OCI-LY7 (cell line): ENCODE measurements around the gene MRPL19. TPM values are rescaled to one million over a fixed set of nuclear protein-coding genes. Genes with fewer than 3 reads are reported as not detected.
"Not testable (repeated sequence)": the region's sequence is repeated elsewhere in the genome, so short reads cannot be mapped to it uniquely, and the experiment has no call there.

Experiments used
- BruUV-seq: library from RNA; stranded (reverse); fragments of 400-500 nt; replicated peaks from 2 replicates; lab custom pipeline; 2021; lab: Mats Ljungman, UMichigan
- CTCF ChIA-PET: fragments of 300-600 bp; sonication (Branson Sonifier 250); formaldehyde crosslinking; loops from one replicate; lab custom pipeline; 2022; ENCODE audit warnings: antibody characterized with exemption; ENCODE audit not compliant: unreplicated experiment; lab: Charles Lee
- POLR2A ChIA-PET: fragments of 300-600 bp; sonication (Branson Sonifier 250); formaldehyde crosslinking; loops from one replicate; lab custom pipeline; 2022; ENCODE audit warnings: antibody characterized with exemption; lab: Charles Lee
- DNase-seq: peaks from one replicate; pipeline ENCODE4 v3.0.0-alpha.2; 2015; ENCODE audit warnings: low spot score
- H2AFZ ChIP-seq: fragments of 200-600 bp; sonication (generic), shearing (Covaris generic); 2 replicates; pipeline ENCODE4 v1.6.1; 2014; ENCODE audit warnings: mild to moderate bottlenecking, antibody characterized with exemption, low read length, moderate library complexity
- H3K27ac ChIP-seq: fragments of 200-600 bp; sonication (generic); 2 replicates; pipeline ENCODE4 v1.5.1; 2014; ENCODE audit warnings: mixed run types, low read depth, mild to moderate bottlenecking, moderate library complexity, low read length, inconsistent platforms; ENCODE audit not compliant: poor library complexity, severe bottlenecking
- H3K36me3 ChIP-seq: fragments of 200-600 bp; sonication (generic); 2 replicates; pipeline ENCODE4 v1.6.1; 2014; ENCODE audit warnings: mild to moderate bottlenecking, antibody characterized with exemption, low read length, moderate library complexity, mixed read lengths; ENCODE audit not compliant: insufficient read depth
- H3K4me1 ChIP-seq: fragments of 200-600 bp; sonication (generic); 2 replicates; pipeline ENCODE4 v1.5.1; 2014; ENCODE audit warnings: mild to moderate bottlenecking, low read length; ENCODE audit not compliant: insufficient read depth, poor library complexity, severe bottlenecking
- H3K4me2 ChIP-seq: fragments of 200-600 bp; sonication (generic); 2 replicates; pipeline ENCODE4 v1.6.1; 2014; ENCODE audit warnings: mild to moderate bottlenecking, low read length
- H3K4me3 ChIP-seq: fragments of 200-600 bp; sonication (generic); 2 replicates; pipeline ENCODE4 v1.5.1; 2014; ENCODE audit warnings: mild to moderate bottlenecking, low read depth, low read length; ENCODE audit not compliant: poor library complexity, severe bottlenecking
- H3K79me2 ChIP-seq: fragments of 200-600 bp; sonication (generic); 2 replicates; pipeline ENCODE4 v1.6.1; 2016; ENCODE audit warnings: low read depth, mild to moderate bottlenecking, low read length, moderate library complexity, mixed read lengths; ENCODE audit not compliant: insufficient read depth
- H3K9me2 ChIP-seq: fragments of 200-600 bp; sonication (generic); 2 replicates; pipeline ENCODE4 v1.6.1; 2016; ENCODE audit warnings: mild to moderate bottlenecking, low read length, mixed read lengths; ENCODE audit not compliant: insufficient read depth
- H3K9me3 ChIP-seq: fragments of 200-600 bp; sonication (generic); 2 replicates; pipeline ENCODE4 v1.6.1; 2014; ENCODE audit warnings: mild to moderate bottlenecking, mixed run types, low read length, mixed read lengths
- H4K20me1 ChIP-seq: fragments of 200-600 bp; sonication (generic); 2 replicates; pipeline ENCODE4 v1.6.1; 2014; ENCODE audit warnings: mild to moderate bottlenecking, antibody characterized with exemption, low read length, moderate library complexity, mixed read lengths; ENCODE audit not compliant: insufficient read depth
- EZH2phosphoT487 ChIP-seq: fragments of 200-600 bp; sonication (generic); IDR thresholded peaks from 2 replicates; pipeline ENCODE4 v1.6.1; 2018; ENCODE audit warnings: low read depth, borderline replicate concordance, mild to moderate bottlenecking, mixed run types, antibody characterized with exemption, low read length, moderate library complexity, mixed read lengths
- intact Hi-C: fragments of 100-400 bp; cut with micrococcal nuclease; formaldehyde crosslinking; loops from one replicate; pipeline ENCODE4 v1.10.0; 2022; ENCODE audit not compliant: unreplicated experiment
- total RNA-seq, 2 experiments: library from RNA; depleted of rRNA in 1 of 2; stranded (reverse); fragments of >200 nt in 1 of 2; shearing (Covaris generic) in 1 of 2; gene quantifications; 2 replicates each; pipeline ENCODE4 v1.2.3, GENCODE V29; 2014 to 2022
- TF ChIP-seq, protein P1 (sequence below): fragments of 200-600 bp; sonication (generic); conservative IDR thresholded peaks from 2 replicates; pipeline ENCODE4 v1.5.1; 2014; ENCODE audit warnings: mild to moderate bottlenecking, antibody characterized with exemption, low read length, moderate library complexity, mixed read lengths

The MRPL19 gene
- total RNA-seq, 2 experiments from 2014 or later = 42.6 to 52.7 TPM

DNA sequence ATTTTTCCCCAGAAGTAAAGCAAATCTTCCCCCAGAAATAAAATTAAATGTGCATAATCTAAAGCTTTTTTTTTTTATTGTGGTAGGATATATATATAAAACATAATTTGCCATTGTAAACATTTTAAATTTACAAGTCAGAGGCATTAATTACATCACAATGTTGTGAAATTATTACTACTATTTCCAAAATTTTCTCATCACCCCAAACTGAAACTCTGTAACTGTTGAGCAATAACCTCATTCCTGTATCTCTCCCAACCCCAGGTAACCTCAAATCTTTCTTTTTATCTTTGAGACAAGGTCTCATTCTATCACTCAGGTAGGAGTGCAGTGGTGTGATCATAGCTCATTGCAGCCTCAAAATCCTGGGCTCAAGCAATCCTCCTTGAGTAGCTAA lies 11.2 kb downstream of the MRPL19 start:
- DNase-seq = no peak
- H3K27ac ChIP-seq = no peak overlapping the region
- no peaks in the 10 kb centered on the region for H3K9me3 ChIP-seq
- ChIA-PET CTCF (no interaction called here), POLR2A (interaction anchor here (0.7 to 2.2 kb wide), 8 partner anchors 9 to 72 kb away, joined by 3 to 6 read pairs (median 4); partner anchors contain the start of gene MRPL19)
- BruUV-seq = no TSS peak
- H3K36me3 ChIP-seq = peaks cover 99% of the 10 kb centered on the region
- H3K9me2 ChIP-seq = no peaks in the 10 kb centered on the region
- H3K79me2 ChIP-seq = no peaks in the 10 kb centered on the region; the same call in 1 of the 2 replicates
- TF ChIP-seq EZH2phosphoT487 = no peak
- TF ChIP-seq, protein P1, sequence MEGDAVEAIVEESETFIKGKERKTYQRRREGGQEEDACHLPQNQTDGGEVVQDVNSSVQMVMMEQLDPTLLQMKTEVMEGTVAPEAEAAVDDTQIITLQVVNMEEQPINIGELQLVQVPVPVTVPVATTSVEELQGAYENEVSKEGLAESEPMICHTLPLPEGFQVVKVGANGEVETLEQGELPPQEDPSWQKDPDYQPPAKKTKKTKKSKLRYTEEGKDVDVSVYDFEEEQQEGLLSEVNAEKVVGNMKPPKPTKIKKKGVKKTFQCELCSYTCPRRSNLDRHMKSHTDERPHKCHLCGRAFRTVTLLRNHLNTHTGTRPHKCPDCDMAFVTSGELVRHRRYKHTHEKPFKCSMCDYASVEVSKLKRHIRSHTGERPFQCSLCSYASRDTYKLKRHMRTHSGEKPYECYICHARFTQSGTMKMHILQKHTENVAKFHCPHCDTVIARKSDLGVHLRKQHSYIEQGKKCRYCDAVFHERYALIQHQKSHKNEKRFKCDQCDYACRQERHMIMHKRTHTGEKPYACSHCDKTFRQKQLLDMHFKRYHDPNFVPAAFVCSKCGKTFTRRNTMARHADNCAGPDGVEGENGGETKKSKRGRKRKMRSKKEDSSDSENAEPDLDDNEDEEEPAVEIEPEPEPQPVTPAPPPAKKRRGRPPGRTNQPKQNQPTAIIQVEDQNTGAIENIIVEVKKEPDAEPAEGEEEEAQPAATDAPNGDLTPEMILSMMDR = no peak
- no peak overlapping the region for H3K4me3 ChIP-seq
- no peaks in the 10 kb centered on the region for H3K4me1 ChIP-seq
- no peaks in the 10 kb centered on the region for H4K20me1 ChIP-seq
- intact Hi-C loops = no loop called here
- no peak overlapping the region for H2AFZ ChIP-seq
- no peak overlapping the region for H3K4me2 ChIP-seq

DNA sequence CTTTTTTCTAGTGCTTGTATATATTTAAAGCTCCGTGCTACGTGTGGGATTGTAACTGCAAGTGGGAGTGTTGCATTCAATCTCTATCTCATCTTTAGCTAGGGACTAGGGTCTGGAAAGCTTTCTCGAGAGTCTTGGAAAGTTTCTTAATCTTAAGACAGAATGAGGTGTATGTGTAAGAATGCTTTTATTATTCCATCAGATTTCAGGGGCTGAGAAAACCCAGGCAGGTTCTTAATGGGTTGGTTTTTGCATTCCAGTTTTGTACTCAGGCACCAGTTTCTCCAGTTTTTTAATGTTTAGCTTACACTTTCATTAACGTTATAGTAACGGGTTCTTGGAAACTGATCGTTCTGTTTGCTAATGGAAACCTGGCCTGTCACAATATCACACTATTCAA lies 20.3 kb downstream of the MRPL19 start:
- ChIA-PET POLR2A (interaction anchor here (0.7 kb wide), 1 partner anchor 79 kb away, joined by 3 read pairs; no protein-coding TSS in a partner anchor), CTCF (no interaction called here)
- intact Hi-C loops = no loop called here
- no peaks in the 10 kb centered on the region for H3K9me3 ChIP-seq
- no peaks in the 10 kb centered on the region for H3K4me1 ChIP-seq
- no peaks in the 10 kb centered on the region for H3K79me2 ChIP-seq
- H3K36me3 ChIP-seq = peaks cover 91% of the 10 kb centered on the region
- no peak overlapping the region for H2AFZ ChIP-seq
- BruUV-seq = no TSS peak
- TF ChIP-seq EZH2phosphoT487 = no peak
- TF ChIP-seq, protein P1 = no peak
- H3K27ac ChIP-seq = no peak overlapping the region
- H3K4me3 ChIP-seq = no peak overlapping the region
- DNase-seq = no peak
- H3K9me2 ChIP-seq = no peaks in the 10 kb centered on the region
- H3K4me2 ChIP-seq = no peak overlapping the region
- no peaks in the 10 kb centered on the region for H4K20me1 ChIP-seq

DNA sequence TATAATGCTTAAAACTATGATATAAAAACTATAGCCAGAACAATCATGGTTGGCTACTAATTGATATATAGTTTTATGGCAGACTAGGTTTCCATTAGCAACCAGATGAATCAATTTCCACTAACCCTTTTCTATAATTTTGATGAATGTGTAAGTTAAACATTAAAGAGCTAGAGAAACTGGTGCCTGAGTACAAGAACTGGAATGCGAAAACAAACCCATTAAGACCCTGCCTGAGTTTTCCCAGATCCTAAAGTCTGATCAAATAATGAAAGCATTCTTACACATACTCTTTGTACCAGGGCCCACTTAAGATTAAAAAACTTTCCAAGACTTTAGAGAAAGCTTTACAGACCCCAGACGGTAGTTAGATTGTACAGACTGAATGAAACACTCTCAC lies 21.3 kb downstream of the MRPL19 start:
- CTCF ChIA-PET = no interaction called here
- no peak for DNase-seq
- POLR2A ChIA-PET = interaction anchor here (1.3 to 1.5 kb wide), 3 partner anchors 11 to 16 kb away, joined by 3 to 6 read pairs (median 4); no protein-coding TSS in a partner anchor
- no peak overlapping the region for H3K4me3 ChIP-seq
- no peaks in the 10 kb centered on the region for H4K20me1 ChIP-seq
- TF ChIP-seq, protein P1 = no peak
- no peak for TF ChIP-seq EZH2phosphoT487
- H3K9me2 ChIP-seq = no peaks in the 10 kb centered on the region
- no peak overlapping the region for H2AFZ ChIP-seq
- H3K9me3 ChIP-seq = no peaks in the 10 kb centered on the region
- BruUV-seq = no TSS peak
- peaks cover 88% of the 10 kb centered on the region for H3K36me3 ChIP-seq
- intact Hi-C loops = no loop called here
- H3K27ac ChIP-seq = no peak overlapping the region
- H3K4me1 ChIP-seq = no peaks in the 10 kb centered on the region
- no peaks in the 10 kb centered on the region for H3K79me2 ChIP-seq
- no peak overlapping the region for H3K4me2 ChIP-seq

DNA sequence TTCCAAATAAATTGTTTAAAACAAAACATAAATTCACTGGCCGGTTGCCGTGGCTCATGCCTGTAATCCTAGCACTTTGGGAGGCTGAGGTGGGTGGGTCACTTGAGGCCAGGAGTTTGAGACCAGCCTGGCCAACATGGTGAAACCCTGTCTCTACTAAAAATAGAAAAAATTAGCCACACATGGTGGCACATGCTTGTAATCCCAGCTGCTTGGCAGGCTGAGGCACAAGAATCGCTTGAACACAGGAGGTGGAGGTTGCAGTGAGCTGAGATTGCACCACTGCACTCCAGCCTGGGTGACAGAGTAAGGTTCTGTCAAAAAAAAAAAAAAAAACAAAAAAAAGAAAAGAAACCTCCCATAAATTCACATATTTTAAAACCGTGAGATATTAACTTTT lies 28.8 kb downstream of the MRPL19 start:
- H4K20me1 ChIP-seq, DNase-seq, H3K4me1 ChIP-seq, POLR2A ChIA-PET, H2AFZ ChIP-seq, H3K4me3 ChIP-seq, H3K4me2 ChIP-seq, H3K9me3 ChIP-seq, BruUV-seq, H3K79me2 ChIP-seq, CTCF ChIA-PET, intact Hi-C loops, H3K27ac ChIP-seq, H3K9me2 ChIP-seq: not testable (repeated sequence)
- H3K36me3 ChIP-seq = peaks cover 76% of the 10 kb centered on the region
